ENCODE results near the gene NOL9.

The NOL9 gene

GRCh38 chr1:6473156-6473555 lies 81.2 kb downstream of the NOL9 start:
- DNase-seq (ENCODE audit: low read depth in 1 of 2, low spot score in 1 of 2), result no peak

GRCh38 chr1:6472391-6472790 lies 81.9 kb downstream of the NOL9 start:
- no peak for DNase-seq (ENCODE audit: low read depth in 1 of 2, low spot score in 1 of 2)

GRCh38 chr1:6471970-6472368 lies 82.3 kb downstream of the NOL9 start:
- no peak for DNase-seq (ENCODE audit: low read depth in 1 of 2, low spot score in 1 of 2)
